T-helper 2 cell treated with Interferon-gamma antibody and Interleukin-4, amounts not matched to agents 5 μg/mL and 100 μg/mL, for 36 hours (primary cell): ENCODE results near the gene PHACTR3.

Experiments
- DNase-seq: peaks from one replicate; pipeline ENCODE4 v3.0.0; 2021; ENCODE audit warnings: low spot score
- H3K27ac Mint-ChIP-seq: one replicate; pipeline ENCODE4 v1.8.0; 2021; ENCODE audit warnings: mild to moderate bottlenecking, mixed read lengths
- H3K27me3 Mint-ChIP-seq: one replicate; pipeline ENCODE4 v1.8.0; 2021; ENCODE audit warnings: low read depth, mixed read lengths
- H3K36me3 Mint-ChIP-seq: one replicate; pipeline ENCODE4 v1.8.0; 2021; ENCODE audit warnings: low read depth, mixed read lengths
- H3K4me1 Mint-ChIP-seq: one replicate; pipeline ENCODE4 v1.8.0; 2021; ENCODE audit warnings: low read depth, mixed read lengths
- H3K4me3 Mint-ChIP-seq: one replicate; pipeline ENCODE4 v1.8.0; 2022; ENCODE audit warnings: mild to moderate bottlenecking, moderate library complexity, mixed read lengths
- H3K9me3 Mint-ChIP-seq: one replicate; pipeline ENCODE4 v1.8.0; 2021; ENCODE audit warnings: mixed read lengths

Gene PHACTR3

GRCh38 chr20:59829054-59829785 is 224.9 kb downstream of the PHACTR3 start:
- DNase-seq, result no peak
- no peaks in the 10 kb centered on the region for H3K9me3 Mint-ChIP-seq
- H3K27ac Mint-ChIP-seq, result no peak overlapping the region
- H3K4me1 Mint-ChIP-seq, result no peaks in the 10 kb centered on the region
- H3K36me3 Mint-ChIP-seq, result no peaks in the 10 kb centered on the region
- H3K27me3 Mint-ChIP-seq, result no peaks in the 10 kb centered on the region
- no peak overlapping the region for H3K4me3 Mint-ChIP-seq

- Mint-ChIP-seq H3K4me1 (no peaks in the 10 kb centered on the region), H3K4me3 (no peak overlapping the region), H3K27me3 (peaks cover 2% of the 10 kb centered on the region), H3K27ac (no peak overlapping the region), H3K36me3 (no peaks in the 10 kb centered on the region), H3K9me3 (no peaks in the 10 kb centered on the region)
- no peak for DNase-seq
These were observed 225.7 kb downstream of the PHACTR3 start for GRCh38 chr20:59829786-59830664.

DNA sequence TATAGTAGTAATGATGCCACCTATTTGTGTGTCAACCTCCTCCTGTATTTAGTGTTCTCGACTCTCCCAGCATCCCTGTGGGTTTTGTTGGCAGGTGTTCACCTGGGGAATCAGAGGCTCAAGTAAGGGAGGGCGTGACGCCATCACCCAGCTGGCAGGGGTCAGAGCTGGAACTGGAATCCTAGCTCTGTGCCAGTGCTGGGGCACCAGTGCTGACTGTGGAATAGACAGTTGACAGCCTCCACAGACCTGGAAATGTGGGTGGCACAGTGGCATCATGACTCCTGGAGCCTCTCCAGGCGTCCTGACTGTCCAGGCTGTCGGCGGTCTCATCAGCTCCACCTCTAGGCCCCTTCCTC is 226.3 kb downstream of the PHACTR3 start:
- Mint-ChIP-seq H3K4me1 (no peaks in the 10 kb centered on the region), H3K36me3 (no peaks in the 10 kb centered on the region), H3K27me3 (peaks cover 4% of the 10 kb centered on the region), H3K9me3 (no peaks in the 10 kb centered on the region), H3K4me3 (no peak overlapping the region), H3K27ac (no peak overlapping the region)
- no peak for DNase-seq

- peaks cover 11% of the 10 kb centered on the region for H3K27me3 Mint-ChIP-seq
- H3K9me3 Mint-ChIP-seq, result no peaks in the 10 kb centered on the region
- DNase-seq, result no peak
- H3K4me1 Mint-ChIP-seq, result no peaks in the 10 kb centered on the region
- H3K4me3 Mint-ChIP-seq, result no peak overlapping the region
- H3K27ac Mint-ChIP-seq, result no peak overlapping the region
- H3K36me3 Mint-ChIP-seq, result no peaks in the 10 kb centered on the region
These were observed 226.9 kb downstream of the PHACTR3 start for GRCh38 chr20:59831024-59831915.

DNA sequence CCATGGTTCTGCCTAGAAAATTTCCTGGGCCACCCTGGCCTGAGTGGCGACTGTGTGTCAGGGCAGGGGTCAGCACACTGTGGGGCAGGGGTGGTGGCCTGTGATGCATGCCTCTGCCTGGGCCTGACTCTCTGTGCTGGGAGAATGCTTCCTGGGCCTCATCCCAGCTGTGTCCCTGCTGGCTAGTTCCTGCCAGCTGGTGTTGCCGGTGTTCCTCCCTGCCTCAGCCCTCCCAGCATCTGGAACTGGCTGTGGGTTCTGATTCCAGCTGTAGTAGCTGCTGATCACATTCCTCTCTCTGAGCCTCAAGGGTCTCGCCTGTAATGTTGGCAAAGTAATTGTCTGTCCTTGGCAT is 227.6 kb downstream of the PHACTR3 start:
- Mint-ChIP-seq H3K27ac (no peak overlapping the region), H3K4me1 (no peaks in the 10 kb centered on the region), H3K36me3 (no peaks in the 10 kb centered on the region), H3K27me3 (peaks cover 13% of the 10 kb centered on the region), H3K9me3 (no peaks in the 10 kb centered on the region), H3K4me3 (no peak overlapping the region)
- no peak for DNase-seq

- Mint-ChIP-seq H3K27ac (no peak overlapping the region), H3K4me1 (no peaks in the 10 kb centered on the region), H3K4me3 (no peak overlapping the region), H3K36me3 (no peaks in the 10 kb centered on the region), H3K27me3 (peaks cover 15% of the 10 kb centered on the region), H3K9me3 (no peaks in the 10 kb centered on the region)
- DNase-seq, result no peak
These were observed 228.3 kb downstream of the PHACTR3 start for GRCh38 chr20:59832406-59833363.

- no peak for DNase-seq
- Mint-ChIP-seq H3K36me3 (no peaks in the 10 kb centered on the region), H3K27me3 (peaks cover 18% of the 10 kb centered on the region), H3K4me3 (no peak overlapping the region), H3K27ac (no peak overlapping the region), H3K9me3 (no peaks in the 10 kb centered on the region), H3K4me1 (no peaks in the 10 kb centered on the region)
These were observed 230.7 kb downstream of the PHACTR3 start for GRCh38 chr20:59835057-59835447.

- no peak overlapping the region for H3K27ac Mint-ChIP-seq
- H3K36me3 Mint-ChIP-seq, result no peaks in the 10 kb centered on the region
- H3K4me3 Mint-ChIP-seq, result no peak overlapping the region
- H3K9me3 Mint-ChIP-seq, result no peaks in the 10 kb centered on the region
- DNase-seq, result no peak
- H3K27me3 Mint-ChIP-seq, result peaks cover 19% of the 10 kb centered on the region
- no peaks in the 10 kb centered on the region for H3K4me1 Mint-ChIP-seq
These were observed 231.4 kb downstream of the PHACTR3 start for GRCh38 chr20:59835448-59836395.

- Mint-ChIP-seq H3K4me1 (no peaks in the 10 kb centered on the region), H3K4me3 (no peak overlapping the region), H3K27ac (no peak overlapping the region), H3K9me3 (no peaks in the 10 kb centered on the region), H3K36me3 (no peaks in the 10 kb centered on the region), H3K27me3 (peaks cover 19% of the 10 kb centered on the region)
- no peak for DNase-seq
These were observed 232.4 kb downstream of the PHACTR3 start for GRCh38 chr20:59836767-59837166.

DNA sequence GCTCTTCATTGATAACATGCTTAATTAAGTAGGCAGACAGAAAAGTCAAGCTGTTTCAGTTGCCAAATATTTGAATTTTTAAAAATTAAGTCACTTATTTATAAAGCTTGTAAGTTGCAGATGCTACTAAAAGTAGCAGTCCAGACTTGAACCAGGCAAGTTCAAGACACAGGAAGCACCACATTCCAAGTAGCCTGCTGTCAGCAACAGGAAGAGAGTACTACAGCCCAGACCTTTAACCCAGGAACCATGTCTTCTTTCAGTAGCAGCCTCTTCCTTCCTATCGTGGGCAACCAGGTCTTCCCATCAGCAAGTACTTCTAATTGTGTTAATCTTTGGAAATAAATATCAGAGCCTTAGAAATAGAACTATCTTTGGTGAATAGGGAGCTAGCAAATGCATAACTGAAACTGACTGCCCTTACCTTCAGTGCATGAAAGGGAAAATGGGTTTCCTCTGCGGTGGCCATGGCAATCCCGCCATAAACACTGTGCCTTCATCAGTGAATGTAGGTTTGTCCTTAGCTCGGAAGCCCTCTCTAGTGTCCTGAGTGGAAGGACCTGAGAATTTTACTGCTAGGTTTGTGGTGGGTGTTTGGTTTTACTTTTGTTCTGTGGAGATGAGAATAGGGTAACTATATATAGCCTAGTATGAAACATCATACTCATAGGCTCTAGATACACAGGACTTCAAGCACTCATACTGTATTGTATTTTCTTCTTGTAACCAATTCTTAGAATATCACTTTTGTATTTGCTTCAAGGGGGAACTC is 233.5 kb downstream of the PHACTR3 start:
- no peak for DNase-seq
- Mint-ChIP-seq H3K4me3 (no peak overlapping the region), H3K9me3 (no peaks in the 10 kb centered on the region), H3K4me1 (no peaks in the 10 kb centered on the region), H3K36me3 (no peaks in the 10 kb centered on the region), H3K27me3 (peaks cover 20% of the 10 kb centered on the region), H3K27ac (no peak overlapping the region)

- Mint-ChIP-seq H3K27ac (no peak overlapping the region), H3K4me1 (no peaks in the 10 kb centered on the region), H3K4me3 (no peak overlapping the region), H3K9me3 (no peaks in the 10 kb centered on the region), H3K36me3 (no peaks in the 10 kb centered on the region), H3K27me3 (peaks cover 24% of the 10 kb centered on the region)
- DNase-seq, result no peak
These were observed 235.1 kb downstream of the PHACTR3 start for GRCh38 chr20:59839400-59839799.

DNA sequence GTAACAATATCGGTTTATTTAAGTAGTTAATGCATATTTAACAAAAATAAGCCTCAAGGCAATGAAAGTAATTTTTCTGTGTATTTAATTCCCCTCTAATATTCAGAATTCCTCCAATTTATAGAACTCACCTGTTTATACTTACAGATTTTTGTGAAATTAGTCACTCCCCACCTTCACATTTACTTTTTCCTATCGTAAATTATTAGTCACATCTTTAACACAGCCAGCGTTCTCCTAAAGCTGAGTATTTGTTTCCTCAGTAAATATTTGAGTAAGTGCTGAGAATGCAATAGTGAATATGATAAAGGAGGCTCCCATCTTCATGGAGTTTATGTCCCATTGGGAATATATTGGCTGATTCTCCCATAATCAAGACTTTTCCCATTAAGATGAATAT is 241.1 kb downstream of the PHACTR3 start:
- no peaks in the 10 kb centered on the region for H3K4me1 Mint-ChIP-seq
- no peaks in the 10 kb centered on the region for H3K9me3 Mint-ChIP-seq
- no peak overlapping the region for H3K27ac Mint-ChIP-seq
- no peaks in the 10 kb centered on the region for H3K36me3 Mint-ChIP-seq
- H3K27me3 Mint-ChIP-seq, result peaks cover 8% of the 10 kb centered on the region
- no peak overlapping the region for H3K4me3 Mint-ChIP-seq
- no peak for DNase-seq
